Hair follicle dermal papilla cell (primary cell): ENCODE data around the gene SAV1. TPM values are rescaled to one million over a fixed set of nuclear protein-coding genes. Genes with fewer than 3 reads are reported as not detected.

Source experiments
- small RNA-seq: library from RNA; depleted of rRNA; stranded (forward); fragments of <200 nt; gene quantifications from one replicate; pipeline ENCODE3, GENCODE V24; 2012
- total RNA-seq: library from RNA; depleted of rRNA; stranded (reverse); fragments of >200 nt; gene quantifications from 2 replicates; pipeline ENCODE4 v1.2.3, GENCODE V29; 2012

The SAV1 gene
- total RNA-seq = 26.4 and 37.6 TPM in 2 replicates

DNA sequence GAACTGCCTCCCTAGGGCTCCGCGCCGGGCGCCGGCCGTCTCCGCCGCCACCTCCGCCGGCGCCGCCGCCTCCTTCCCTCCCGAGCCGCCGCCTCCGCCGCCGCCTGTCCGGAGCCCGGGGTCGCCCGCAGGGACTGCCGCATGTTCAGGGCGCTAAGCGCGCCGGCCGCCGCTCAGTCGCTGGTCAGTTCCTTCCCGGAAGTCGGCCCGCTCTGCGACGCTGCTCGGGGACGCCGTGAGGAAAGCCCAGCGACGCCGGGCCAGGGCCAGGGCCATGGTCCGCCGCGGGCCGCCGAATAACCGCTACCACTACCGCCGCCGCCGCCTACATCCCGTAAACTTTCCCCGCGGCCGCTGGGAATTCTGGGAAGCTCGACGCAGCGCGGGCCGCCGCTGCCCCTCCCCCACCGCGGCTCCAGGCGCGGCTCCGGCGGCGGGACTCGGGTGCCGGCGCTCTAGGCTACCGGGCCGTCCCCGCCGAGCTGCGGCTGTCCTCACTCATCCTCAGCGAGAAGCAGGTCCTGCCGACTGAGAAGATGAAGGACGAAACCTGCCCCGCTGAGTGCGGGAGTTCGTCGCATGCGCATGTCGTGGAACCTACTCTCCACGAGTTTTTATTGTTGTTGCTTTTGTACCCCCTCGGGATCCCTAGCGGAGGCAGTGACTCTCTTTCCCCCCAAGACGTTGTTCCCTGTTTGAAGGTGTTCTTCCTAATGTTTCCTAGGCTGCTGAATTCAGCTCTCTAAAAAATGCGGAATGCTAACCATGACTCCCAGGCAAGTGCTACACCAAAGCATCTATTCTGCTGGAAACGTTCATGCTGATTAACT, at the start of gene SAV1:
TSS of gene SAV1 (minus strand) at position 311 of the 830 bp plus-strand sequence. CDS start 339 bp downstream, outside the sequence.

Small RNA genes lying within 50 kb of the gene (small RNA-seq; reads per million reads assigned to genes)
- gene RN7SL452P = not detected

Other genes starting within 250 kb of the SAV1 start
- gene MAP4K5, start 135.7 kb downstream of the SAV1 start, total RNA-seq = 151 and 182 TPM in 2 replicates
- 13.8 and 15.1 TPM in 2 replicates for gene ATL1, start 108.2 kb downstream of the SAV1 start, total RNA-seq
- 30.1 and 34.6 TPM in 2 replicates for gene NIN, start 162.9 kb upstream of the SAV1 start, total RNA-seq
- not detected in 2 replicates for gene ABHD12B, start 203.7 kb upstream of the SAV1 start, total RNA-seq